Ascending aorta (tissue), 2 donors: Measurements from ENCODE around the gene LRRC23. TPM values are rescaled to one million over a fixed set of nuclear protein-coding genes. Genes with fewer than 3 reads are reported as not detected.
"Not testable (repeated sequence)": the region's sequence is repeated elsewhere in the genome, so short reads cannot be mapped to it uniquely, and the experiment has no call there.

ENCODE experiments used
- DNase-seq, 2 donors: peaks; one replicate each; pipeline ENCODE4 v3.0.0-alpha.2; 2019; ENCODE audit warnings: low spot score in 2 of 2
- H3K27ac ChIP-seq, 2 donors: fragments of 200-600 bp; sonication (generic); one replicate each; pipeline ENCODE4 v1.5.1; 2016 to 2017; ENCODE audit warnings: mild to moderate bottlenecking in 1 of 2
- H3K27me3 ChIP-seq: fragments of 200-600 bp; sonication (generic); one replicate; pipeline ENCODE4 v1.5.1; 2017
- H3K36me3 ChIP-seq, 2 donors: fragments of 200-600 bp; sonication (generic); one replicate each; pipeline ENCODE4 v1.5.1; 2016
- H3K4me1 ChIP-seq, 2 donors: fragments of 200-600 bp; sonication (generic); one replicate each; pipeline ENCODE4 v1.5.1; 2016 to 2017; ENCODE audit warnings: mild to moderate bottlenecking in 1 of 2
- H3K4me3 ChIP-seq, 2 donors: fragments of 200-600 bp; sonication (generic); one replicate each; pipeline ENCODE4 v1.5.1; 2016 to 2017; ENCODE audit warnings: mild to moderate bottlenecking in 1 of 2
- H3K9me3 ChIP-seq, 2 donors: fragments of 200-600 bp; sonication (generic); one replicate each; pipeline ENCODE4 v1.5.1; 2016
- intact Hi-C: fragments of 100-400 bp; cut with DNase I; formaldehyde crosslinking; loops from one replicate; pipeline ENCODE4 v1.15.1; 2023
- total RNA-seq: library from RNA; depleted of rRNA; stranded (reverse); fragments of >200 nt; gene quantifications from one replicate; pipeline ENCODE4 v1.1.0, GENCODE V29; 2016
- TF ChIP-seq, protein P1 (sequence below), 3 experiments: fragments of 200-600 bp in 2 of 3; fragments of 450-650 bp in 1 of 3; sonication (generic) in 2 of 3; IDR thresholded peaks; one replicate each; pipeline ENCODE4 v1.5.1; 2016 to 2019; ENCODE audit warnings: antibody characterized with exemption in 3 of 3, mild to moderate bottlenecking in 1 of 3, moderate library complexity in 1 of 3

LRRC23 gene
- total RNA-seq, 1 donor from 2014 or later, result 6.6 TPM

DNA sequence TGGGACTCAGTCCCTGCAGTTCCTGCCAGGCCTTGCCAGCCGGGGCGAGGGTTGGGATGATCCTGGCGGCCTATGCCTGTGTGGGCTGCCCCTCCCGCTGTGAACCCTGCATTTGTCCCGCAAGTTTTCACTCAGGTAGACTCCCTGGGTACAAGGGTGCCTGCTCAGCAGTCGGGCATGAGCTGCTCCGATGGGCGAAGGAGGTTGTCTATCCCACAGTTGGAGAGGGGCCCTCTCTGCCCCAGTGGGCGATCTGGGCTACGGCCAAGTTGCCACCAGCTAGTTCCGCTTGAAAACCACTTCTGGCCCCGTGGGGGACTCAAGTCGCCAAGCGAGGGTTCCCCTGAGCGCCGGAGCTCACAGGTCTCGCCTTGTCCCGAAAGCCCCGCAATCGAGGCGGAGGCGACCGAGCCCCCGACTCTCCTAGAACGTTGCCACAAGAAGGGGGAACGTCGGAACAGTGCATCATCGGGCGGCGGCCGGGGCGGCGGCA, 37.7 kb upstream of the LRRC23 start:
- peaks cover 49 to 54% of the 10 kb centered on the region in 2 donors for H3K36me3 ChIP-seq
- TF ChIP-seq, protein P1, sequence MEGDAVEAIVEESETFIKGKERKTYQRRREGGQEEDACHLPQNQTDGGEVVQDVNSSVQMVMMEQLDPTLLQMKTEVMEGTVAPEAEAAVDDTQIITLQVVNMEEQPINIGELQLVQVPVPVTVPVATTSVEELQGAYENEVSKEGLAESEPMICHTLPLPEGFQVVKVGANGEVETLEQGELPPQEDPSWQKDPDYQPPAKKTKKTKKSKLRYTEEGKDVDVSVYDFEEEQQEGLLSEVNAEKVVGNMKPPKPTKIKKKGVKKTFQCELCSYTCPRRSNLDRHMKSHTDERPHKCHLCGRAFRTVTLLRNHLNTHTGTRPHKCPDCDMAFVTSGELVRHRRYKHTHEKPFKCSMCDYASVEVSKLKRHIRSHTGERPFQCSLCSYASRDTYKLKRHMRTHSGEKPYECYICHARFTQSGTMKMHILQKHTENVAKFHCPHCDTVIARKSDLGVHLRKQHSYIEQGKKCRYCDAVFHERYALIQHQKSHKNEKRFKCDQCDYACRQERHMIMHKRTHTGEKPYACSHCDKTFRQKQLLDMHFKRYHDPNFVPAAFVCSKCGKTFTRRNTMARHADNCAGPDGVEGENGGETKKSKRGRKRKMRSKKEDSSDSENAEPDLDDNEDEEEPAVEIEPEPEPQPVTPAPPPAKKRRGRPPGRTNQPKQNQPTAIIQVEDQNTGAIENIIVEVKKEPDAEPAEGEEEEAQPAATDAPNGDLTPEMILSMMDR (IDR thresholded peaks at IDR 0.05), result no peak
- no peaks in the 10 kb centered on the region for H3K27me3 ChIP-seq
- peaks cover 12 to 38% of the 10 kb centered on the region in 2 donors for H3K4me1 ChIP-seq
- H3K4me3 ChIP-seq, result peak overlapping the region; percentile 91 to 94
- peak overlapping the region; percentile 99 for H3K27ac ChIP-seq
- no peaks in the 10 kb centered on the region for H3K9me3 ChIP-seq
- peak in 1 of 2 donors; percentile 91 for DNase-seq
- intact Hi-C loops, result loop anchor here (1.0 to 2.0 kb wide), 3 partner anchors 14 to 76 kb away; partner anchors contain the start of genes LRRC23, RNU7-1 and USP5

DNA sequence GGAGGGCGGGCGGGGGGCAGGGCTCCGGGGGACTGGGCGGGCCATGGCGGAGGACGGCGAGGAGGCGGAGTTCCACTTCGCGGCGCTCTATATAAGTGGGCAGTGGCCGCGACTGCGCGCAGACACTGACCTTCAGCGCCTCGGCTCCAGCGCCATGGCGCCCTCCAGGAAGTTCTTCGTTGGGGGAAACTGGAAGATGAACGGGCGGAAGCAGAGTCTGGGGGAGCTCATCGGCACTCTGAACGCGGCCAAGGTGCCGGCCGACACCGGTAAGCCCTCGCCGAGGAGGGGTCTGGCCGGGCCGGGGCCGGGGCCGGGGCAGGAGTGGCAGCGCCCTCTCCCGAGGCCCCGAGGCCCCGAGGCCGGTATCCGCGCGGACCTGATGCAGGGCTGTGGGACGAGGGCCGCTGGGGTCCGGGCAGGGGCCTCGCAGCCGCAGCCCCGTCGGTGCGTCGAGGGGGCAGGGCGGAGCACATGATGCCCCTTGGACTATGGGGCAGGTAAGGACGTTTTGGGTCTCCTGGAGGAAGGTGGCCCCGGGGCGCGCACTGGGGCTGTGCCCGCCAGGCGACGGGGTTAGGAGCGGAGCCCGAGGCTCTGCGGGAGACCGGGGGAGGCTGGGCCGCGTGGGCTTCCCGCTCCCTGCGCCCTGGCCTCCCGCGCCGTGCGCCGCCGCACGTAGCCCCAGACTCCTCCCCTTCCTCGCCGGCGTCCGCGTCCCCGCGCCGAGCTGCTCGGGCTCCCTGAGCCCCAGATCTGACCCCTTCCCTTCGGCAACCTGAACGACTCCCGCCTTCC, 37.0 kb upstream of the LRRC23 start, which contains the start of gene TPI1:
Gene TPI1 (plus strand): TSS at position 119 of the 798 bp plus-strand sequence. CDS start 36 bp downstream, at position 155.
- no peaks in the 10 kb centered on the region for H3K9me3 ChIP-seq
- TF ChIP-seq, protein P1 (IDR thresholded peaks at IDR 0.05), result peak in 2 of 3 experiments; percentile 3 to 11
- H3K4me3 ChIP-seq, result peak within 1 kb of the TSS; percentile 91 to 94
- H3K36me3 ChIP-seq, result peaks cover 43 to 48% of the 10 kb centered on the region in 2 donors
- peak within 1 kb of the TSS; percentile 99 for H3K27ac ChIP-seq
- DNase-seq, result no peak
- peaks cover 14 to 40% of the 10 kb centered on the region in 2 donors for H3K4me1 ChIP-seq
- no peaks in the 10 kb centered on the region for H3K27me3 ChIP-seq
- intact Hi-C loops, result loop anchor here (1.0 to 2.0 kb wide), 4 partner anchors 15 to 76 kb away; partner anchors contain the start of genes LRRC23, RNU7-1 and USP5

DNA sequence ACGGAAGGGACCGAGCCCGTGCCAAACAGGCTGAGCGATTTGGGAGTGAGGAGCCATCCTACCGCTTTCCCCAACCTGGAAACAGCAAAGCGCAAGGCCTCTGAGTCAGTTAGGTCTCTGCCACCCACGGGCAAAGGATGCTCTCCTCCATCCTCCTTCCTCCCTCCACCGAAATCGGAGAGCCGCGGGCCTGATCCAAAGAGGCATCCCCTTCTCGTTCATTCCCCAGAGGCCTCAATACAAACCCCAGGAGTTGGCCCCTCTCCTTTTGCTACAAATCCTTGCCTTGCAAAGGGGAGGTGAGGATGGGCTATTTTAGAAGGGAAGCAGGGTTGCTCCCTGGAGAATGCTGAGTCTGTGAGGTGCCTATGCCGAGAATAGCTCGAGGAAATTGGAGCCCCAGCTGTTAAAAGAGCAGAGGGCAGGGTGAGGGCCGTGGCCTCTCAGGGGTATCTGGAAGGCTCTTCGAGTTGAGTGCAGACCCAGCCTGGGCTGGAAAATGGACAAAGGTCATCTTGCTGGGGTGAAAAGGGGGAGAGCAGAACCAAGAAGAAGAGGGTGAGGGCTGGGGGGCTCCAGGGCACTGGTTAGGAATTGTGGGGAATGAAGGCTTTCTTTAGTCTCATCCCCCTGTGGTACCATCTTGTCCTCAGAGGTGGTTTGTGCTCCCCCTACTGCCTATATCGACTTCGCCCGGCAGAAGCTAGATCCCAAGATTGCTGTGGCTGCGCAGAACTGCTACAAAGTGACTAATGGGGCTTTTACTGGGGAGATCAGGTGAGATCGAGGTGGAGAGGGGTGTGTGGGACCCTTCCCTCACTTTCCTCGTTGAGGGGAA, 36.2 kb upstream of the LRRC23 start:
- no peaks in the 10 kb centered on the region for H3K27me3 ChIP-seq
- TF ChIP-seq, protein P1 (IDR thresholded peaks at IDR 0.05), result no peak
- no peaks in the 10 kb centered on the region for H3K9me3 ChIP-seq
- DNase-seq, result no peak
- H3K4me1 ChIP-seq, result peaks cover 14 to 40% of the 10 kb centered on the region in 2 donors
- peak overlapping the region; percentile 99 for H3K27ac ChIP-seq
- H3K36me3 ChIP-seq, result peaks cover 37 to 40% of the 10 kb centered on the region in 2 donors
- intact Hi-C loops, result loop anchor here (1.0 to 2.0 kb wide), 2 partner anchors 56 to 97 kb away; no protein-coding TSS in a partner anchor
- peak overlapping the region; percentile 91 to 94 for H3K4me3 ChIP-seq

DNA sequence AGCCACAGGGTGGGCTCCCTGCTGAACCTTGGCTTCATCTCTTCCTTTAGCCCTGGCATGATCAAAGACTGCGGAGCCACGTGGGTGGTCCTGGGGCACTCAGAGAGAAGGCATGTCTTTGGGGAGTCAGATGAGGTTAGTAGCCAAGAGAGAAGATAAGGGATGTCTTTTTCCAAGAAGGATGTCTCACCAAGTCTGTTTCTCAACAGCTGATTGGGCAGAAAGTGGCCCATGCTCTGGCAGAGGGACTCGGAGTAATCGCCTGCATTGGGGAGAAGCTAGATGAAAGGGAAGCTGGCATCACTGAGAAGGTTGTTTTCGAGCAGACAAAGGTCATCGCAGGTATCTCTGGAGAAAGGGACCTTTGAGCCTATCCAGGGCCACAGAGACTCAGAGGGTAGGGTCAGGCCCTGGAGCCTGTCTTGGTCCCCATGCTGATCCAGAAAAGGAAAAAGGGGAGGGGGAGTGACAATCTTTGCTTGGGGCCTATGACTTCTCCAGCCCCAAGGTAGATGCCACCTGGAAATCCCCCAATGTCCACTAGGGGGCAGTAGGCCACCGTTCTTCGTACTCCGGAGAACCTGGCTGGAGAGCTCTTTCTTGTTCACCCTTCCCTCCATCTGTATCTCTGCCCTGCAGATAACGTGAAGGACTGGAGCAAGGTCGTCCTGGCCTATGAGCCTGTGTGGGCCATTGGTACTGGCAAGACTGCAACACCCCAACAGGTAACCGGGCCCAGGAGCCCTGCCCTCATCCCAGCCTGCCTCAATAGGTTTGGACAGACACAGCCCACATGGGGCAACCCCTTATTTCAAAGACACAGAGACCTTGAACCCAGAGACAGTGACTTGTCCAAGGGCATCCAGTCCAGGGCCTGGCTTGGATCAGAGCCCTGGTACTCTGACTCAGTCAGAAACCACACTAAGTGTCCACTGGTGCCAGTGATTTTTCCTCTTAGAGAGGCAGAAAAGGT, 35.3 kb upstream of the LRRC23 start:
- Histone ChIP-seq H3K27me3 (no peaks in the 10 kb centered on the region), H3K4me3 (peak overlapping the region in 1 of 2 donors; percentile 91), H3K36me3 (peaks cover 28 to 31% of the 10 kb centered on the region in 2 donors), H3K27ac (peak overlapping the region; percentile 99), H3K4me1 (peaks cover 14 to 40% of the 10 kb centered on the region in 2 donors), H3K9me3 (no peaks in the 10 kb centered on the region)
- TF ChIP-seq, protein P1 (IDR thresholded peaks at IDR 0.05), result peak; percentile 79 to 91 (median 88)
- intact Hi-C loops, result loop anchor here (1.0 to 5.0 kb wide), 3 partner anchors 55 to 238 kb away; partner anchors contain the start of gene C1RL
- DNase-seq, result peak in 1 of 2 donors; percentile 90

DNA sequence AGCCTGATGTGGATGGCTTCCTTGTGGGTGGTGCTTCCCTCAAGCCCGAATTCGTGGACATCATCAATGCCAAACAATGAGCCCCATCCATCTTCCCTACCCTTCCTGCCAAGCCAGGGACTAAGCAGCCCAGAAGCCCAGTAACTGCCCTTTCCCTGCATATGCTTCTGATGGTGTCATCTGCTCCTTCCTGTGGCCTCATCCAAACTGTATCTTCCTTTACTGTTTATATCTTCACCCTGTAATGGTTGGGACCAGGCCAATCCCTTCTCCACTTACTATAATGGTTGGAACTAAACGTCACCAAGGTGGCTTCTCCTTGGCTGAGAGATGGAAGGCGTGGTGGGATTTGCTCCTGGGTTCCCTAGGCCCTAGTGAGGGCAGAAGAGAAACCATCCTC, 34.3 kb upstream of the LRRC23 start:
- H3K27me3 ChIP-seq, DNase-seq, H3K4me3 ChIP-seq, H3K9me3 ChIP-seq: not testable (repeated sequence)
- Histone ChIP-seq H3K27ac (peak overlapping the region in 1 of 2 donors; percentile 41), H3K4me1 (peaks cover 14 to 40% of the 10 kb centered on the region in 2 donors), H3K36me3 (peaks cover 19 to 21% of the 10 kb centered on the region in 2 donors)
- intact Hi-C loops, result loop anchor here (5.0 kb wide), 1 partner anchor 237 kb away; the partner anchor contains the start of gene C1RL
